Ishikawa (cell line): ENCODE measurements around the gene ZNF557.

ENCODE experiments used
- CEBPB ChIP-seq: IDR thresholded peaks from 2 replicates; pipeline ENCODE4 v1.6.1; 2012
- CREB1 ChIP-seq: IDR thresholded peaks from 2 replicates; pipeline ENCODE4 v1.6.1; 2012; ENCODE audit warnings: low read depth
- EGR1 ChIP-seq: IDR thresholded peaks from 2 replicates; pipeline ENCODE4 v1.6.1; 2012
- EP300 ChIP-seq: IDR thresholded peaks from 2 replicates; pipeline ENCODE4 v1.6.1; 2012; ENCODE audit warnings: borderline replicate concordance
- FOXM1 ChIP-seq: IDR thresholded peaks from 2 replicates; pipeline ENCODE4 v1.6.1; 2012; ENCODE audit warnings: low read depth, borderline replicate concordance
- MAX ChIP-seq: IDR thresholded peaks from 2 replicates; pipeline ENCODE4 v1.6.1; 2012
- NFIC ChIP-seq: IDR thresholded peaks from 2 replicates; pipeline ENCODE4 v1.6.1; 2012
- RAD21 ChIP-seq: IDR thresholded peaks from 2 replicates; pipeline ENCODE4 v1.6.1; 2012; ENCODE audit warnings: low read depth
- TAF1 ChIP-seq: IDR thresholded peaks from 2 replicates; pipeline ENCODE4 v1.6.1; 2012; ENCODE audit warnings: low read depth, mild to moderate bottlenecking
- TCF12 ChIP-seq: IDR thresholded peaks from 2 replicates; pipeline ENCODE4 v1.6.1; 2012; ENCODE audit warnings: low read depth
- TEAD4 ChIP-seq: IDR thresholded peaks from 2 replicates; pipeline ENCODE4 v1.6.1; 2012
- YY1 ChIP-seq: IDR thresholded peaks from 2 replicates; pipeline ENCODE4 v1.6.1; 2012; ENCODE audit warnings: low read depth
- ZBTB7A ChIP-seq: IDR thresholded peaks from 2 replicates; pipeline ENCODE4 v1.6.1; 2012; ENCODE audit warnings: low read depth
- TF ChIP-seq, protein P1 (sequence below): IDR thresholded peaks from 2 replicates; pipeline ENCODE4 v1.6.1; 2012; ENCODE audit warnings: low read depth, mild to moderate bottlenecking
- TF ChIP-seq, protein P2 (sequence below): IDR thresholded peaks from 2 replicates; pipeline ENCODE4 v1.6.1; 2012

ZNF557 gene

DNA sequence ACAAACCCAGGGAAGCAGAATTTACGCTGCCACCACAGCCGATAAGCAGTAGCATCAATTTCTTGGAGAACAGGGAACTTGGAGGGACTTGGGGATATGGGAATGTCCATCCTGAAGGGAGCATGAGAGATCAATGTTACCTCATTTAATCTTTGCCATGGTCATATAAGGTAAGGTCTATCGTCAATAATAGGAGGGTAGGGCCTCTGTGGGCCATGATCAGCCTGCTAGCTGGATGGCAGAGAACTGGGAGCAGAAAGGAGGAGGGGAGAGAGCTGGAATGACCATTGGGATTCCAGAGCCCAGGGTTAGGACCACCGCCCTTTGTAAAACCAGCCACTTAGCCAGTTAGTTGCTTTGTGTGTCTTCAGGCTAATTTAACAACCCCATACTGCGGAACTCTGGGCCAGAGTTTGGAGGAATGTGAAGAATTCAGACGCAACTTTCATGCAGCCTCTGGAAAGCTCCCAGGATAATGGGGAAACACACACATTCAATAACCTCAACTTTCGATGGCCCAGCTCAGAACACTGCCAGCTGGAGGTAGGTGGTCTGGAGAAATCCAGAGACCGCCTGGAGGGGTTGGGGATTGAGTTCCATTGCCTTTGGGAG lies 40.3 kb downstream of the ZNF557 start:
- TF ChIP-seq TEAD4, result no peak
- TF ChIP-seq, protein P1, sequence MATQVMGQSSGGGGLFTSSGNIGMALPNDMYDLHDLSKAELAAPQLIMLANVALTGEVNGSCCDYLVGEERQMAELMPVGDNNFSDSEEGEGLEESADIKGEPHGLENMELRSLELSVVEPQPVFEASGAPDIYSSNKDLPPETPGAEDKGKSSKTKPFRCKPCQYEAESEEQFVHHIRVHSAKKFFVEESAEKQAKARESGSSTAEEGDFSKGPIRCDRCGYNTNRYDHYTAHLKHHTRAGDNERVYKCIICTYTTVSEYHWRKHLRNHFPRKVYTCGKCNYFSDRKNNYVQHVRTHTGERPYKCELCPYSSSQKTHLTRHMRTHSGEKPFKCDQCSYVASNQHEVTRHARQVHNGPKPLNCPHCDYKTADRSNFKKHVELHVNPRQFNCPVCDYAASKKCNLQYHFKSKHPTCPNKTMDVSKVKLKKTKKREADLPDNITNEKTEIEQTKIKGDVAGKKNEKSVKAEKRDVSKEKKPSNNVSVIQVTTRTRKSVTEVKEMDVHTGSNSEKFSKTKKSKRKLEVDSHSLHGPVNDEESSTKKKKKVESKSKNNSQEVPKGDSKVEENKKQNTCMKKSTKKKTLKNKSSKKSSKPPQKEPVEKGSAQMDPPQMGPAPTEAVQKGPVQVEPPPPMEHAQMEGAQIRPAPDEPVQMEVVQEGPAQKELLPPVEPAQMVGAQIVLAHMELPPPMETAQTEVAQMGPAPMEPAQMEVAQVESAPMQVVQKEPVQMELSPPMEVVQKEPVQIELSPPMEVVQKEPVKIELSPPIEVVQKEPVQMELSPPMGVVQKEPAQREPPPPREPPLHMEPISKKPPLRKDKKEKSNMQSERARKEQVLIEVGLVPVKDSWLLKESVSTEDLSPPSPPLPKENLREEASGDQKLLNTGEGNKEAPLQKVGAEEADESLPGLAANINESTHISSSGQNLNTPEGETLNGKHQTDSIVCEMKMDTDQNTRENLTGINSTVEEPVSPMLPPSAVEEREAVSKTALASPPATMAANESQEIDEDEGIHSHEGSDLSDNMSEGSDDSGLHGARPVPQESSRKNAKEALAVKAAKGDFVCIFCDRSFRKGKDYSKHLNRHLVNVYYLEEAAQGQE, result no peak
- TF ChIP-seq YY1, result no peak
- TF ChIP-seq TAF1, result no peak
- no peak for TF ChIP-seq RAD21
- no peak for TF ChIP-seq CEBPB
- no peak for TF ChIP-seq MAX
- no peak for TF ChIP-seq NFIC
- no peak for TF ChIP-seq ZBTB7A
- TF ChIP-seq TCF12, result no peak

DNA sequence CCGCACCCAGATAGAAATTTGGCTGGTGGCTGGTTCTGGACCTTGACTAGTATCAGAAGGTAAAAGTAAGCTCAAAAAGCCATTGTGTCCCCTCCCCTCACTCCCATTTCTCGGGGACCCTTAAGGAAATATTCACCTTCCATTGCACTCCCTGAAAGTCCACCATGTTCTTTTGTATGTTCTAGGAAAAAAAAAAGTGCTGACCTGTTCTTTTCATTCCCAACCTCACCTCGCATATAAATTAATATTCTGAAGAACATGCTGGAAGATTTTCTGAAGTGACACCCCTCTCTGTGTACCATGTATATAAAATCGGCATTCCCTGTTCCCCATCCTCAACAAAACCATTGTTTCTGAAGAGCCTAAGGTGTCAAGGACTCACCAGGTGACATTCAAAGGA lies 43.2 kb downstream of the ZNF557 start:
- TF ChIP-seq YY1, result no peak
- TF ChIP-seq TAF1, result no peak

DNA sequence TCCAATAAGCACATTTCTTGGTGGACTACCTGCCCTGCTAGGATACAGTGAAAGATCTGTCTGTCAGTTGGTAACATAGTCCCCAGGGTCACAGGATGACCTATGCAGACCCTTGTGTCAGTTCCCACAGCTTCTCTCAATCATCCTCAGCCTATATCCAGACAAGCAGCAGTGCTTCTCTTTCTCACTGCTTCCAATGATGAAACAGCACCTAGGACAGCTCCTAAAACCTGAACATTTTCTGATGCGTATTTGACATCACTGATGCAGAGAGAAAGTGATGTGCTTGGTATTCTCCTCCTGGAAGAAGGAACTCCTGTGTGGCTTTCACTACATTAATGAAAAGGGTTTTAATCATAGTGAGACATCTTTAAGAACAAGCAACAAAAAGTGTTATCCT lies 43.7 kb downstream of the ZNF557 start:
- TF ChIP-seq, protein P1, result peak; percentile 81
- TF ChIP-seq CEBPB, result no peak

GRCh38 chr19:7115721-7116120 lies 46.2 kb downstream of the ZNF557 start:
- TF ChIP-seq NFIC, result no peak
- TF ChIP-seq CREB1, result no peak
- no peak for TF ChIP-seq TAF1
- TF ChIP-seq RAD21, result no peak
- TF ChIP-seq MAX, result no peak
- TF ChIP-seq EGR1, result no peak
- TF ChIP-seq YY1, result no peak
- no peak for TF ChIP-seq CEBPB
- TF ChIP-seq, protein P2, sequence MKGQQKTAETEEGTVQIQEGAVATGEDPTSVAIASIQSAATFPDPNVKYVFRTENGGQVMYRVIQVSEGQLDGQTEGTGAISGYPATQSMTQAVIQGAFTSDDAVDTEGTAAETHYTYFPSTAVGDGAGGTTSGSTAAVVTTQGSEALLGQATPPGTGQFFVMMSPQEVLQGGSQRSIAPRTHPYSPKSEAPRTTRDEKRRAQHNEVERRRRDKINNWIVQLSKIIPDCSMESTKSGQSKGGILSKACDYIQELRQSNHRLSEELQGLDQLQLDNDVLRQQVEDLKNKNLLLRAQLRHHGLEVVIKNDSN, result no peak
- no peak for TF ChIP-seq ZBTB7A
- TF ChIP-seq, protein P1, result no peak
- no peak for TF ChIP-seq TEAD4
- no peak for TF ChIP-seq FOXM1
- no peak for TF ChIP-seq TCF12
- no peak for TF ChIP-seq EP300

DNA sequence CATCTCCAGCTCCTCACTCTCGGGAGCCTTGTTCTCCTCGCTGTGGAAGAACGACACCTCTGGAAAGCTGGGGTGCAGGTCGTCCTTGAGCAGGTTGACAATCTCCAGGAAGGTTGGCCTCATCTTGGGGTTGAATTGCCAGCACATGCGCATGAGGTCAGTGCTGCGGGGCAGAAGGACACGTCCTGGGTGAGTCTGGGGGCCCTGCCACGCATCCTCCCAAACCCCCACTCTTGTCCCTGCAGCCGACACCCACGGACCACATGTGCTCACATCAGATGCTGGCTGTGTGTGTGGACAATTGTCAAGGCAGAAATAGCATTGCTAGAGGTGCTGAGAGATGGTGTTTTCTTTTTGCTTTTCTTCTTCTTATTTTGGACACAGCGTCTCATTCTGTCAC lies 47.7 kb downstream of the ZNF557 start:
- TF ChIP-seq, protein P1, result no peak
- TF ChIP-seq YY1 (no peak), EGR1 (no peak), ZBTB7A (no peak), FOXM1 (no peak), NFIC (no peak), CEBPB (no peak), TAF1 (no peak), TEAD4 (no peak), CREB1 (no peak), TCF12 (no peak), RAD21 (no peak), EP300 (no peak), MAX (no peak)
- TF ChIP-seq, protein P2, result no peak
